SKM-1 treated with dmso at 0.1 percent for 144 hours (cell line): Measurements from ENCODE around the gene TREM2.

ENCODE experiments used
- DNase-seq: peaks from one replicate; lab custom pipeline; 2025; ENCODE audit not compliant: unreplicated experiment; lab: John Stamatoyannopoulos, UW

The TREM2 gene

GRCh38 chr6:41184761-41185160 lies 21.8 kb upstream of the TREM2 start:
- DNase-seq = no peak

GRCh38 chr6:41182069-41183034 lies 19.4 kb upstream of the TREM2 start:
- peak; percentile 98 for DNase-seq

DNA sequence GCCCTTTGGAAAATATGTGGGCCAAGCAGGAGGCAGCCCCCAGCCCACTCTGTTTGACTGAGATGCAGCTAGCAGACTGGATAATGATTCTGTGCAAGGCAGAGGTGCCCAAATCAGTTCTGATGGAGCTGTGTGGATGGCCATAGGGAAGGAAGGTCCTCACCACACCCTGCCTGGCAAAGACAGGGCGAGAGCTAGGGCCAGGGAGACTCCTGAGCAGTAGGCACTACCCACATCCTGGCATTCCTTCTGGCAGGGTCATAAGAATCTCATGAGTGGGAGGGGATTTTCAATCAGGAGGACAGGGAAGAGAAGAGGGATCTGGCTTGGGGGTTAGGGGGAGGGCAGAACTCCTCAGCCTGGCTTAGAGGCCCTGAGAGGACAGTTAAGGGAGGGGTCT lies 18.6 kb upstream of the TREM2 start:
- no peak for DNase-seq

- no peak for DNase-seq
Observed at GRCh38 chr6:41179163-41179562, 16.2 kb upstream of the TREM2 start.

GRCh38 chr6:41177695-41178094 lies 14.8 kb upstream of the TREM2 start:
- no peak for DNase-seq

- no peak for DNase-seq
Observed at GRCh38 chr6:41177287-41177686, 14.4 kb upstream of the TREM2 start.

DNA sequence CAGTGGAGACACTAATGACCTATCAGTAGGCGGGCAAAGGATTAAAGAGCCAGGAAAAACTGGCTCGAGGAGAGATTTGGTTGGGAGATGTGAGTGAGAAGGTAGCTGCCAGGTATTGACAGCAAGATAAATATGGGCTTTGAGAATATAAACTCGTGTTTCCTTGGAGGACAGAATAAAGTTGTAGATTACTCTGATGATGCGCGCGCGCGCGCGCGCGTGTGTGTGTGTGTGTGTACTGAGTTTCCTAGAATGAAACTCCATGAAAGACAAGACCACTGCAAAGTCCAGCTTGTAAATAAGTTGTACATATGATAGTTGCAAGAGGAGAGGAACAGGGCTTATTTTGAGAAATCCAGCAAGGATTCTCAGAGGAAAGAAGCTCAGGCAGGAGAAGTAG lies 13.3 kb upstream of the TREM2 start:
- DNase-seq = no peak

- no peak for DNase-seq
Observed at GRCh38 chr6:41175084-41175483, 12.2 kb upstream of the TREM2 start.

GRCh38 chr6:41174610-41175009 lies 11.7 kb upstream of the TREM2 start:
- no peak for DNase-seq

DNA sequence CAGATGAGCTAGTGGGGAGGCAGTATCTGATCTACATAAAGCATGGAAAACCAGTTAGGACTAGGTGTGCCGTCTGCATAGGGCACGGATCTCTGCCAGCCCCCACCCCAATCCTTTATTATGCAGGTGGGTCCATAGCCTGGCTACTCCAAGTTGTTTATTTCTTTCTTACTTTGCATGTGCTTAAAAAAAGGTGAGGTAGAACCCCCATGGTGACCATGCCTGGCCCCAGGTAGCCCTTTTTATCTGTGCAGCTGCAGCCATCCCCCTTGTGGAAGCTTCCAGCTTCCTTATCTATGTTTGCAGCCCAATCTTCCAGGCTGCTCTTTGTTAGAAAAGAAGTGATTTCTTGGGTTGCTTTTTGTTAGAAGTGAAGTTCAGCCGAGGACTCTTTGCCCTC lies 9.0 kb upstream of the TREM2 start:
- DNase-seq = no peak

DNA sequence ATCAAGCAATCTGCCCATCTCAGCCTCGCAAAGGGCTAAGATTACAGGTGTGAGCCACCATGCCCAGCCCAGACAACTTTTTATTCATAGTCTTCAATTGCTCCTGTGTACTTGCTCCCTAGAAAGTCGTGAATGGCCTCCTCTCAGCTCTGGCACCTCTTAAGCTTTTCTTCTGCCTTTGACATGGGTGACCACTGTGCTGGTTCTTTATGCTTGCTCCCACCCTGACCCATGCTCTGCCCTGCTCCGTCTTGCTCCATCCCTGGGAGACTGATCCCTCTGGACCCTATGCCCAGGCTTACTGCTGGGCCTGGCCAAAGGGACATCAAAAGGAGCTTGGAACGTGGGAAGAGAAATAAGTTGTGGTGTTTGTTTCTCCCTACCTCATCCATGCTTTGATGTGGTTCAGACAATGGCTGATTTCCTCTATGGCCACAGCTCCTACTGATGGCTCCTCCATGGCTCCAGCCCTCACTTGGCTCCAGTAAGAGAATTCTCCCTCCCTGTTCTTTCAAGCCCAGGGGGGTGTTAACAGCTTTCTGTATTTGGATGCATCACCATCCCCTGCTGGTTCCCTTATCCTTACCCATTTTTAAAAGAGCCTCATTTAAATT lies 7.7 kb upstream of the TREM2 start:
- no peak for DNase-seq

DNA sequence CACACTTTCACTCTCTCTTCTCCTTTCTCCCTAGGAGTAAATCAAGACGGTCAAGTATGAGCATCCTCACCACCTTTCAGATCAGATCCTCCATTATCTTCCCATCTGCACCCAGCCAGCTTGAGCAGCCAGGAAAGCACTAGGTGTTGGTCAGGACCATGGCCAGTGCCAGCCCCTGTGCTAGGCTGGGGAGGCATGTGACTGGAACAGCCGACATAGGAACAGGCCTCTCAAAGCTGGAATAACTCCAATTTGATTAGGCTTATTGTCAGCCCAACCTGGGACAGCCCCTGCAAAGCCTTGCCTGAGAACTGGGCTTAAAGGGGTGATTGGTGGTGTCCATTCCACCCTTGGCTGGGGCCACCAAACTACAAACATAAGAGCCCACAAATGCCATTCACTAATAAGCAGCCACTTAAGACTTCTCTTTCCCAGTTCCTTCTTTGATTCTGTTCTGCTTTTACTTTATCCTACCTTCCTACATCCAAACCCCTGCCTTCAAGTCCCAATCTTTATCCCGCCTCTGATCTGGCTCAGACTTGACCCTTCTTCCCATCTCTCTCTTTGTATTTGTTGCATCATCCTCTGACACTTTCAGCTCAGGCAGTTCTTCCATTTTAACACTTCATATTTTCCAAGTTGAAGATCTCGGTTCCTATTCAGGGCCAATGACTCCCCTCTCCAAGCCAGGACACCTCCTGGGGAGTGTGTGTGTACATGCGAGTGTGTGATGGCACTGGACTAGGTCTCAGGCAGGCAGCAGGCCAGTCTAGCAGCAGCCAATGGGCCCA lies 4.5 kb upstream of the TREM2 start:
- no peak for DNase-seq

GRCh38 chr6:41164551-41165120 lies 1.7 kb upstream of the TREM2 start:
- no peak for DNase-seq

- DNase-seq = no peak
Observed at GRCh38 chr6:41163419-41163717, 452 bp upstream of the TREM2 start.

- DNase-seq = peak; percentile 22
Observed at GRCh38 chr6:41161851-41162552, 914 bp downstream of the TREM2 start.

GRCh38 chr6:41161380-41161779 lies 1.5 kb downstream of the TREM2 start:
- DNase-seq = no peak

DNA sequence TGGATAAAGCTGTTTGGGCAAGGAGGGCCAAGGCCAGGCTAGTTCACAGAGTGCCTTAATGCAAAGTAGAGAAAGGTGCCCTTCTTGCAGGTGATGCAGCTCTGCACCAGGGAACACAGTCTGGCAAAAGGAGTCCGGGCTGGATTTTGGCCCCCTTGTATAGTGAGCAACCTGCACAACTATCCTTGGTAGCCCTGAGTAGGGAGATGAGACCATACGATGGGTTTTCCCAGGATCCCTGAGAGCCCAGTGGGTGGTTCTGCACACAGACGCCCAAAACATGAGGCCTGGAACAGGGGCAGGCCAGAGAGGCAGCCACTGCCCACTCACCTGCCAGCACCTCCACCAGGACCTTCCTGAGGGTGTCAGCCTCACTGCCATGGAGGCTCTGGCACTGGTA lies 2.0 kb downstream of the TREM2 start:
- no peak for DNase-seq

GRCh38 chr6:41159415-41160082 lies 3.4 kb downstream of the TREM2 start:
- DNase-seq = no peak

- peak; percentile 71 for DNase-seq
Observed at GRCh38 chr6:41157323-41157722, 5.6 kb downstream of the TREM2 start.

- DNase-seq = no peak
Observed at GRCh38 chr6:41156771-41157170, 6.1 kb downstream of the TREM2 start.
